HG03066 (cell line): ENCODE measurements around the gene ATP1B1.
"Not testable (repeated sequence)": the region's sequence is repeated elsewhere in the genome, so short reads cannot be mapped to it uniquely, and the experiment has no call there.

Source experiments
- ATAC-seq: cut with Tn5 transposase; IDR thresholded peaks from one replicate; pipeline ENCODE4 v1.9.1; 2021; ENCODE audit warnings: low read depth; ENCODE audit not compliant: unreplicated experiment

The ATP1B1 gene

GRCh38 chr1:169113613-169114119 lies 7.2 kb downstream of the ATP1B1 start:
- no peak for ATAC-seq

DNA sequence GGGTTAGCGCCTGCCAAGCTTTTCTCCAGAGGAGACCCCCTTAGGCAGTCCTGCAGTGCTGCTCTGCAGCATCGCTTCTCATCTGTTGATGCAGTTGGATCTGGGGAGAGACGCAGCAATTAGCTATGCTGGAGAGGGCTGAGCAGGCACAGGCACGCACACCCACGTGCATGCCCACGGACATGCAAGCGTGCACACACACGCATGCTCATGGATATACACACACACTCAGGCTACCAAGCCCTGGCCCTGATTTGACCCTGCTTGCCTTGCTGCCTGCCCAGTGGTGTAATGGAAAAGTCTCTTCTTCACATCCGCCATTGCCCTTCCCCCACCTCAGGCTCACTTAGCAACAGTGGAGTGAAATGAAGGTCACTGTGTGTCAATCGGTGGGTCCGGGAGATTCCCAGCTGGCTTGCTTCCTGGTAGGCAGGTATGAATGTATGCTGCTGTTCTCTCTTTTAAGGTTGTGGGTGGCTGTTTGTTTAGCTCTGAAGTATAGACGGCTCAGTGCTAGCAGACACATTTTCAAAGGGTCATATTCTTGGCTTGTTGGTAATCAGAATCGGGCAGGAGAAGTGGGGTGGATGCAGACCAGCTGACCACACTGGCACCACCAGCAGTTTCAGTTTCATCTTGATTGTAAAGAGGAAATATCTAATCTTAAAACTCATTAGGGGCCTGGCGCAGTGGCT lies 9.5 kb downstream of the ATP1B1 start:
- ATAC-seq, result peak; percentile 56

DNA sequence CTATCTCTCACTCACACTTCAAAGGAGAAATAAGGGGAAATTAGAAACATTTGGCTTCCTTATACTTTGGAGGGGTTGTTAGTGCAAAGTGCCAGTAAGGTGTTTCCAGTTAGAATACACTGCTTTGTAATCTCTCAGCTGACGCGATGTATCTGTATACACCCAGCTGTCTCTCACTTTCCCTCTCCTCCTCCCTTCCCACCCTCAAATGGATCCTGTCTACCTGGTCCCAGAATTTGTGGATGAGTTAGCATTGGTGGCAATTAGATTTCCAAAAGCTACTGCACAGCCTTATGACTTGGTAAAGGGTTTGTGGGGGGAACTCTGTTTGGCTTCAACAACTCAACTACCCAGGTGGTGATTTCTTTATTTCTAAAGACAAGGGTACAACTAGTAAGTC lies 10.5 kb downstream of the ATP1B1 start:
- ATAC-seq, result no peak

GRCh38 chr1:169117599-169117998 lies 11.1 kb downstream of the ATP1B1 start:
- no peak for ATAC-seq

- no peak for ATAC-seq
Measured at GRCh38 chr1:169118227-169118626, 11.7 kb downstream of the ATP1B1 start.

DNA sequence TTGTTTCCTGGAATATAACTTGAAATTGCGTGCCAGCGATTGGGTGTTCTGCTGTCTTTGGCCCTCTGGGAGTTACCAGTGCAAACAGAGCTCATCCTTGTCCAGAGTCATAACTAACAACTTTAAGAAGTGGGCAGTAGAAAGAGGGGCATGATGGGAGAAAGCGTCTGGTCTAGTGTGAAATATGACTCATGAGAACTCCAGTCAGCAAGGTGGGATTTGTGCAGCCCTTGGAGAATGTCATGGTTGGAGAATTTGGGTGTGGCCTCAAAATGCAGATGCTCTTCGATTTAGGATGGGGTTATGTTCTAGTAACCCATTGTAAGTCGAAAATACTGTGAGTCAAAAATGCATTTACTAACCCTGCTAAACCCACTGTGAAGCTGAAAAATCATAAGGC lies 12.9 kb downstream of the ATP1B1 start:
- no peak for ATAC-seq

DNA sequence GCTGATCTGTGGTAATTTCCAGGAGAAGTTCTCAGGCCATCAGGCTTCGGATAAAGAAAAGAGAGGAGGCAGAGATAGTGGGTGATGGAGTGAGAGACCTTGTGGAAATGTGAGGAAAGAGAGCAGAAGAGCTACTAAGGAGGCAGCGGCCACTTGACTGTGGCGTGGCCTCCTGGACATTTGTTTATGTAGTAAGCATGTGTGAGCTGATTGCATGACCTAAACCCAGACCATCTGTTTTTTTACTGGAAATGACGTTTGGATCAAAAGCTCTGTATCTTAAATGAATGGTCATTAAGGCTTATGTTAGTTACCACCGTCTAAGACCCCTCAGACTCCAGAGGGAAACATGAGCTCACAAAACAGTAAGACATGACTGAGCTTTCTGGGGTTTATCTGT lies 13.6 kb downstream of the ATP1B1 start:
- ATAC-seq, result no peak

DNA sequence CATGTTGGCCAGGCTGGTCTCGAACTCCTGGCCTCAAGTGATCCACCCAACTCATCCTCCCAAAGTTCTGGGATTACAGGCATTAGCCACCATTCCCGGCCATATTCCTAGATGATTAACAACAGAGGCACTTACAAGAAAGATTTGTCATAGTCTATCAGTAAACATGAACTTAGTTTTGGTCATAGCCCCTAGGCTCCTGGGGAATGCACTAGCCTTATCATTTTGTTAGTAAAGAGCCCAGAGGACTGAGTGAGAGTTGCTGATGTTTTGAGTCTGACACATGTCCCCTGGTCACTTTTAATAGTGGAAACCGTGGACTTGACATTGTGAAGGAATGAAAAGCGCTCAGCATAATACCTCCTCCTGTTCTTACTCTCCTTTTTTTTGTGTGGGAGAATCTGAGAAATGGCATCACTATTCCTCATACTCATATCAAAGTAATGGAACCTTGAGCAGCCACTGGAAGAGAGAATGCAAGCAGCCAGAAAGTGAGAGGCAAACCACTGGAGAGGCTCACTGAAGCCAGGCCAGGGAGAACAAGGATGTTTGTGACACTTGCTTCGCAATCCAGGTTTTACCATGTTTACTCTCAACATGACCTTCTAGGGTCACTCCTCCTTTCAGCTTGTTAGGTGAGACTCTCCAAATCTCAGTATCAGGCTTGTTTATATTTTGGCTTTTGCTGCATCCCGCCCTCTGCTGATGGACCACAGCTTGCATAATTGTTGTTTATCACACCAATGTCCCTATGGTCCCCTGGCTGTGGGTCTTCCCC lies 14.8 kb downstream of the ATP1B1 start:
- no peak for ATAC-seq

GRCh38 chr1:169122976-169123375 lies 16.5 kb downstream of the ATP1B1 start:
- ATAC-seq, result peak; percentile 74

- ATAC-seq, result no peak
Measured at GRCh38 chr1:169124459-169124858, 18.0 kb downstream of the ATP1B1 start.

GRCh38 chr1:169125597-169125996 lies 19.1 kb downstream of the ATP1B1 start:
- ATAC-seq, result not testable (repeated sequence)

GRCh38 chr1:169126335-169126734 lies 19.8 kb downstream of the ATP1B1 start:
- ATAC-seq, result no peak

DNA sequence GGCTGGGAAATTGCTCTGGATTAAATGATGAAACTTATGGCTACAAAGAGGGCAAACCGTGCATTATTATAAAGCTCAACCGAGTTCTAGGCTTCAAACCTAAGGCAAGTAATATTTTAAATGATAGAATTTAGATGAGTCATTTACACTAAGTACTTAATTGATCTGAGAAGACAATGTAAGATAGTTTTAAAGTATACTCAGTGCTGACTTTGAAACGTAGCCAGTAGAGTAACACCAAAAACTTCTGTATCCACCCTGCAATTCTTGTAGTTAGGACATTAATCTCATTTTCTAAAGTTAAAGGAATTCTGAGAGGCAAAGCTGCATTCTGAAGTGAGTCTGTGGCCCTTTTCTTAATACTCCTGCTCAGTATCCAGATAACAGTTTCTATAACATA lies 20.8 kb downstream of the ATP1B1 start:
- ATAC-seq, result no peak

GRCh38 chr1:169128562-169128961 lies 22.1 kb downstream of the ATP1B1 start:
- ATAC-seq, result no peak

DNA sequence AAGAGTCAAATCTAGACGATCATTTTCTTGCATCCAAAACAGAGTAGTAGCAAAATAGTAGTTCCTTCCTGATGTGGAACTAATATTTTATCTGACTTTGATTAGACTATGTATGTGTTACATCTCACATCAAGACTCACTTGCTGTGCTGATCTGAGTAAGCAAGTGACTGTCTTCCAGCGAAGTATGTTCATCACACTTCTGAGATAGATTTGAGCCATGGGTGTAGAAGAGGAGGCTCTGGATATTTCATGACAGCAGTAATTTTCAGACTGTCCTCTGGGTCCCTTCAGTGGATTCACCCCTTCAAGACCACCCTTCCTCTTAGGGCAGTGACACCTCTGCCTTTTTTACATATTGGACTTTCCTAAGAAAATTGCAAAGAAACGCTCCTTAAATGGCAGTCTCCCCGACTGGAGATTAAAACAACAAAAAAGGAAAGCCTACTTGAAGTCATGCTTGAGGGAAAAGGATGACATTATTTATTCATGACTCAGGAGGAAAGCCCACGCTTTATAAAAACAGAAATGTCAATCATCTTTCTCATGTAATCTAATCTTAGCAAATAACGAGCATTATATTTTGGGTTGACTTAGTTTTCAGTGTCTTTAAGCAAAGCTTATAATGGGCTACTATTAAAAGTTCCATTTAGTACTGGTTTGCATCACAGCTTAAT lies 22.8 kb downstream of the ATP1B1 start:
- ATAC-seq, result no peak

DNA sequence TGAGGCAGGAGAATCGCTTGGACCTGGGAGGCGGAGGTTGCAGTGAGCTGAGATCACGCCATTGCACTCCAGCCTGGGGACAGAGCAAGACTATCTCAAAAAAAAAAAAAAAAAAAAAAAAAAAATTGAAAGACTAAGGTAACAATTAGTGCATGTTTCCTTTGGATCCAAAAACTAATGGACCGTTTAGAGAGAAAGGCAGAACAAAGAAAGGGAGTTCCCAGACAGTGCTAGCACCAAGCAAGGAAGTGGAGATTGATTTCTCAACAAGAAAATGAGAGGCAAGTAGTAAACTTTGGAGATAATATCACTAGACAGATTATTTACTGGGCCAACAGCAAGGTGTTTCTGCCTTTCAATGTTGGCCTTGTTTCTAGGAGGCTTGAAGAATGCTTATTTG lies 24.2 kb downstream of the ATP1B1 start:
- no peak for ATAC-seq

DNA sequence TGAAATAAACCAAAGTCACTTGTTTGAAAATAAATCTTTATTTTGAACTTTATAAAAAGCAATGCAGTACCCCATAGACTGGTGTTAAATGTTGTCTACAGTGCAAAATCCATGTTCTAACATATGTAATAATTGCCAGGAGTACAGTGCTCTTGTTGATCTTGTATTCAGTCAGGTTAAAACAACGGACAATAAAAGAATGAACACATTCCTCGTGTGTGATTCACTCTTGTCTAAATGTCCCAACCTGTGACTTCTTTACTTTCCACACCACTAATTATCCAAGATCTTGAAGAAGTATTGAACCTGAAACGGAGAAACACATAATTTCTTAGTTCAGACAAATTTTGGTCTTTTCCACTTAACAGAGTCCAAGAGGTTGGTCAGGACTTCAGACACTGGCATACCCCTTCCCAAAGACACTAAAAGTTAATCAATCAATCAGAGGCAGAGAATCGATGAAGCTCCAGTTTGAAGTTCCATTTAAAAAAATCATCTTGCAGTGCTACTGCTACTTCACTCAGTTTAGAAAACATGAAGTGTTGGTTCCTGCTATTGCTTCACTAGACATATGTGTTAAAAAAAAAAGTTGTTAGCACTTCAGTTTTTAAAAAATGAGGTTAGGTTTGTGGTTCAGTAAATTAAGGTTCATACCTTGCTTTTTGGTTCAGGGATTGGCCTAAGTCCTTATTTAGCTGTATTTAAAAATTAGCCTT lies 26.2 kb downstream of the ATP1B1 start:
- no peak for ATAC-seq

GRCh38 chr1:169133228-169133576 lies 26.7 kb downstream of the ATP1B1 start:
- ATAC-seq, result no peak

GRCh38 chr1:169133801-169134502 lies 27.5 kb downstream of the ATP1B1 start:
- no peak for ATAC-seq

DNA sequence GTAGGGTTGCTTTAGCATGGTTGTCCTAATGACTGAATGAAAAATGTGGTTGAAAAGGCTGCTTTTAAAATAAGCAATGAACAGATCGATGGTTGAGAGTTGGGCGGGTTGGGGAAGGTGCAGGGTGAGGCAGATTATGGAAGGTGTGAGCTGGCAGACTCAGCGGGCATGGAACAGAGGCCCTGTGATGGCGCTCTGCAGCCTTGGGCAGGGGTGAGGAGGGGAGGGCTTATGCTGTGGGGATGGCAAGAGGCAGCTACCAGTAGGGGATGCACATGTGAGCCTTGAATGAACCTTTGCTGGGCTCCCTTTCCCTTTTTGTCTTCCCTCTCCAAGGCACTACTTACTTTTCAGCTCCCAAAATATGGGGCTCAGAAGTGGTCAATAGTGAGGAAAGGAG lies 30.9 kb downstream of the ATP1B1 start:
- no peak for ATAC-seq
